NCI-H1105 treated with DMSO at 0.1 percent for 48 hours (cell line): ENCODE data around the gene SIGLEC14.

ENCODE experiments used
- DNase-seq: peaks from one replicate; lab custom pipeline; 2025; lab: John Stamatoyannopoulos, UW

Gene SIGLEC14

DNA sequence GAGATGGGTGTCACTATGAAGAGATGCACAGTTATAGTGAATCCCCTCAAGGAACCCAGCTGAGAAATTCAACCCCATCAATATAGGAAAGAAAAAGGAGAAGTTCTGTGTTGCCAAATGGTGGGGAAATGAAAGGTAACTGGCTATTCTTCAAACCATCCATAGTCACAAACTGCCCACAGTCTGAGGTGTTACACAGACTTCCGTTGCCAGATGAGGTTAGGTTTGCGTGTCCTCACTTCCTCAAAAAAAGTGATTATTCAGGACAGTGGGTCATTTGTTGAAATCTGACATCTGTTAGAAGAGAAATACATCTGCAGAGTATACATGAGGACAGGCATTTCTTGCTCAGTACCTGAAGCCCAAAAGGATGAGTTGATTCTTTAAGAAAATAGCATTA, 25.4 kb downstream of the SIGLEC14 start:
- DNase-seq: no peak

DNA sequence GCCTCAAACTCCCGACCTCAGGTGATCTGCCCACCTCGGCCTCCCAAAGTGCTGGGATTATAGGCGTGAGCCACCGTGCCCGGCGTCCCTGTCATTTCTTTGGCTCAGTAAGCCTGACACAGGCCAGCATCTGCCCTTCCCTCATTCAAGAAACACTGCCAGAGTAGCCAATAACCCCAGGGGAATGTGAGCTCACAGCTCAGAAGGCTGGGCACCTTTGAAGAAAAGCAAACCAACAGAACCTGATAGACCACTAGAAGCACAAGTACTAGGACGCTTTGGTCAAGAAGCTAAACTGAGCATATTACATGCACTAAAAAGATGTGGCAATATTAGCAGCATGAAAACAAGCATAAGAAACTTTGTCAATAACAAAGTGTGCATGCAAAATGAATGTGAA, 30.6 kb downstream of the SIGLEC14 start:
- DNase-seq: no peak

DNA sequence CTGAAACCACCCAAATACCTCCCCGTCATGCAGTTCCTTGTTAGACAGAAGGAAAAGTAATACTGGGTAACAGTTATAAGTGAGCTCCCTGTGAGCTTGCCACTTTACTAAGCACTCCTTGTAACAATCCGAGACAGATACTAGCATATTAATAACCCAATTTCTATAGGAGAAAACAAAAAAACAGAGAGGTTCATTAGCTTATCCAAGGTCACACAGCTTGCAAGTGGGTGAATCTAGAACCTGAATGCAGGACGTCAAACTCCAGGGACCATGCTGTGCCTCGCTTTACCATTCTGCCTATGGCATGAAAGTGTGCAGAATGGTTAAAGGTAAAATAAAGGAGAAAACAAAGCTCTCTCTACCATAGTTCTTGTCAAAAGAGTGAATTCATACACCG, 31.8 kb downstream of the SIGLEC14 start:
- DNase-seq: no peak

DNA sequence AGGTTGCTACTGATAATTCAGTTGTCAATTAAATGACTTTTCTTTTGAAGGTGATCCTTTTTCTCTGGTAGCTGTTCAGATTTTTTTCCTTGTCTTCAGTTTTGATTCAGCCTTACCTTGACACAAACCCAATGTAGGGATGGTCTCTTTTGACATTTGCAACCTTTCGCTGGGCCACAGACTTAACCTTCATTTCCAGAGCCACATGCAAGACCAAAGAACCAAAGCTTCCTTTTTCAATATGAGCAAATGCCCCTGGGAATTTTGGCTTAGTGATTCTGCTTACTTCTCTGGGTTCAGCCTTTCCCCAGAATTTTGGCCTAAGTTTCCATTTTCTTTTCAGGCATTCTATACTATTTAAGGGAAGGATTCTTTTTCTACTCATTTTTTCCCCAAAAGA, 36.0 kb downstream of the SIGLEC14 start:
- no peak for DNase-seq

DNA sequence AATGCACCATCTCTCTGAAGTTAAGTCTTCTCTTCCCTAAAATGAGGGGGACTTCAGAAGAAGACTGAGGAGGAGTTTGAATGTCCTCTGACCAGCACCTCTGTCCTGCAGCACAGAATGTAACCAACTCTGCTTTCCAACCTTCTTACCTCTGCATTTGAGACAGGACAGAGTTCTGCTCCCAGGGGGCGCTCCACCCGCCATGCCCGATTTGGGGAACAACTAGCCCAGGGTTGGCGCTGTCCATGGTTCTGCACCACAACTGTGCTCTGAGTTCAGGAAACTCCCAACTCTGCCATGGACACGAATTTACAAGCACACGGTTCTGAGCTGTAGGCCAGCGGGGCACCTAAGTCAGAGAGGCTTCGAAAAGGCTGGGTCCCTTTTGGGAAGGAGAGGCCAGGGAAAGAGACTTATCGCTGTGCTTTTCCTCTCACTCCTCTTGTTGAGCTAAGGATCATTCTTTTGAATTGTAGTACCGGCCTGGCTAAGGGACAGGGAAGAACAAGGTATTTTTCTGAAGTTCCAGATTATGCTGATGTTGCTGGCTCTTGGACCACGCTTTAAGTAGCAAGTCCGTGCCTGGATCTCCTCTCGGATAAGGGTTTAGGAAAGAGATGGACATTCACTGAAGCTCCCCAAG, 38.6 kb downstream of the SIGLEC14 start:
- no peak for DNase-seq

DNA sequence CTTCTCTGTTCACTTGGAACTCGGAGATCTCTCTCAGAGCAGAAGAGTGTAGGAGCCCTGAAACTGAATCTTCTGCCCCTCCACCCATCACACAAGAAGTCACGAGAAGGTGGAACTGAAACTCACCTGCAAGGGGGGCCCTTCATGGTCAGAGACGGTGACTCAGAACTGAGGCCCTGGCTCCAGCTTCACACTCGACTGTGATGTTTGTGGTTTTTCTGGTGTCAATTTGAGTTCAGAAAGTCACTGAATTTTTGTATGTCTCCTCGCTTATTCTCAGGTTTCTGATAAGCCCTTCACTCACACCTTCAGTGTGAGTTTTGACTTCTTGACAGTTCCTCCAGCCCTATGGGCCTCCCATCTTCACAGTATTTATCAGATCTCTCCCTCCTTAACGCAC, 39.5 kb downstream of the SIGLEC14 start:
- no peak for DNase-seq

DNA sequence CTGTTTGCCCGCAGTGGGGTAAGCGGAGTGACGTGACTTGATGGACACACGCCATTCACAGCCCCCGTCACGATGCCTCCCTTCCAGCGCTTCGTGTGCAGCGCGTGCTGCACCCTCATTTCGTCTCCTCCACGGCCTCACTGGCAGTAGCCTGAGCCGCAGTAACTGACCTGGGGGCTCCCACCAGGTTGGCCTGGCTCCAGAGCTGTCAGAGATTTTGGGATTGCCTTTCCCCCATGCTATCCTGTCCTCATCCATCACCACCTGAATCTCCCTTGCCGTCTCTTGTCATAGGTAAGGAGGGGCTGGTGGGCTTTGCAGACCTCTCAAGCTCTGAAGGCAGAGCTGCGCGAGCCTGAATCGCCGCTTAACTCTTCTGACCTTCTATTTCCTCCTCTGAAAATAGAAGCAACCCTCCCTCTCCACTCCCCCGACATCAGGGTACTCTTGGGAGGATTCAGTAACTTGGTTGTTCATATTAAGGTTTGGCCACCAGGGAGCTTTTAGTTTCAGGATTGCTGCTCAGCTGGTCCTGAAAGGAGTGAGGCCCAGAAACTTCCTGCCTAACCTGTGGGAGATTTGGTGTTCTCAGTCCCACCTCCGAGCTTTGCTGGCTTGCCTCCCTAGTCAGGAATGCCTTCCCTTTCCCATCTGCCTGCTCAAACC, 44.3 kb downstream of the SIGLEC14 start:
- DNase-seq: no peak

DNA sequence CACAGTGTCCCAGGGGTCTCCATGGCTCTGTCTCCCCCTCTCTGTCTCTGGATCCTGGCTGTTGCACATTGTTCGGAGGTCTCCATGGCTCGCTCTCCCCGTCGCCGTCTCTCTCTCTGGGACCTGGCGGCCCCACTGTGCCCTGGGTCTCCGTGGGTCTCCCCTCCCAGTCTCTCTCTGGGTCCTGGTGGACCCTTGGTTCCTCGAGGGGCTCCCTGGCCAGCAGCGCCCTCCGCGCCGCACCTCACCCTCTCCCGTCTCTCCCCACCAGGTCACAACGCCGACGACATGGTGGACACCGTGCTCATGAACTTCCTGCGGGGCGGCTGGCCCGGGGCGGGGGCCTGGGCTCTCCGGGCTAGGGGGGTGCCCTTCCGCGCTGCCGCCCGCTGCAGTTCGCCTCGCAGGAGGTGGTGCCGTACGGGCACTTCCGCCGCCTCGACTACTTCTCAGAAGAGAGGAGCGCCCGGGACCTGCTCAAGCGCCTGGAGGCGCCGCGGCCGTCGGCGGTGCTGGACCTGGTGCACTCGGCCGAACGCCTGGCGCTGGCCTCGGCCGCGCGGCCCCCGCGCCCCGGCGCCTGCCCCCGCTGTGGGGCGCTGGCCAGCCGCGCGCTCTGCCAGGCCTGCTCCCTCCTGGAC, 45.6 kb downstream of the SIGLEC14 start:
- DNase-seq: no peak

DNA sequence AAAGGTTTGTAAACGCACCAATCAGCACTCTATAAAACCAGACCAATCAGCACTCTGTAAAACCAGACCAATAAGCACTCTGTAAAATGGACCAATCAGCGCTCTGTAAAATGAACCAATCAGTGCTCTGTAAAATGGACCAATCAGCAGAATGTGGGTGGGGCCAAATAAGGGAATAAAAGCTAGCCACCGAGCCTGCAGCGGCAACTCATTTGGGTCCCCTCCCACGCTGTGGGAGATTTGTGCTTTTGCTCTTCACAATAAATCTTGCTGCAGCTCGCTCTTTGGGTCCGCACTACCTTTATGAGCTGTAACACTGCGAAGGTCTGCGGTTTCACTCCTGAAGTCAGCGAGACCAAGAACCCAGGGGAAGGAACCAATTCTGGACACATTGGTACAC, 47.5 kb downstream of the SIGLEC14 start:
- no peak for DNase-seq

DNA sequence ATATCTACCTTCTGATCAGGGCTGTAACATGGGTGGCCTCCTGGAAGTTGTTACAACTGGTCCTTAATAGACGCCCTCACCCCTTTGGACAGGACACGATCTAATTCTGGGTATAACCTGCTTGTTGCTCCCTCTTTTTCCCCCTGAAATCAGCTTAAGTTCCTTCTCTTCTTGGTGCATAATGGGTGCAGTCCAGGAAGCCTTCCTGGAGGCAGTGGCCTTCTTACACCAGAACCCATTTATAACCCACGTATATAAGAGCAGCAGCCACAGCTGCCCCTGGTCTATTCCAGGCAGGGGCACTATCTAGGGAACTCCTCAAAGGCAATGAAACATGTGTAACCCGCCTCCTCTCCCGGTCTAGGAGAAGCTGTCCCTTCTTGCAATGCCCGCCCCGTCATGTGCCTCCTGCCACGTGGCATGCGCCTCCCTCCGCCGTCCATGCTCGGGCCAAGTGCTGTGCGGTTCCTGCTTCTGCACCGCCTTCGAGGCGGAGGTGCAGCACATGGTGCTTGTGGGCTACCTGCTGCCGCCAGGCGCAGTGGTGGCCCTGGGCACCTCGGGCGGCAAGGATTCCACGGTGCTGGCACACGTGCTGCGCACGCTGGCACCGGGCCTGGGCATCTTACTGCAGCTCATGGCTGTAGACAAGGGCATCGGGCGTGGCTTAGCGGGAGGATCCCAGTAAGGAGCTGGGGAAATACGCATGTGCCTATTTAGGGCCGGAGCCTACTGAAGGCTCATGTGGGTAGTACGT, 48.3 kb downstream of the SIGLEC14 start:
- no peak for DNase-seq

DNA sequence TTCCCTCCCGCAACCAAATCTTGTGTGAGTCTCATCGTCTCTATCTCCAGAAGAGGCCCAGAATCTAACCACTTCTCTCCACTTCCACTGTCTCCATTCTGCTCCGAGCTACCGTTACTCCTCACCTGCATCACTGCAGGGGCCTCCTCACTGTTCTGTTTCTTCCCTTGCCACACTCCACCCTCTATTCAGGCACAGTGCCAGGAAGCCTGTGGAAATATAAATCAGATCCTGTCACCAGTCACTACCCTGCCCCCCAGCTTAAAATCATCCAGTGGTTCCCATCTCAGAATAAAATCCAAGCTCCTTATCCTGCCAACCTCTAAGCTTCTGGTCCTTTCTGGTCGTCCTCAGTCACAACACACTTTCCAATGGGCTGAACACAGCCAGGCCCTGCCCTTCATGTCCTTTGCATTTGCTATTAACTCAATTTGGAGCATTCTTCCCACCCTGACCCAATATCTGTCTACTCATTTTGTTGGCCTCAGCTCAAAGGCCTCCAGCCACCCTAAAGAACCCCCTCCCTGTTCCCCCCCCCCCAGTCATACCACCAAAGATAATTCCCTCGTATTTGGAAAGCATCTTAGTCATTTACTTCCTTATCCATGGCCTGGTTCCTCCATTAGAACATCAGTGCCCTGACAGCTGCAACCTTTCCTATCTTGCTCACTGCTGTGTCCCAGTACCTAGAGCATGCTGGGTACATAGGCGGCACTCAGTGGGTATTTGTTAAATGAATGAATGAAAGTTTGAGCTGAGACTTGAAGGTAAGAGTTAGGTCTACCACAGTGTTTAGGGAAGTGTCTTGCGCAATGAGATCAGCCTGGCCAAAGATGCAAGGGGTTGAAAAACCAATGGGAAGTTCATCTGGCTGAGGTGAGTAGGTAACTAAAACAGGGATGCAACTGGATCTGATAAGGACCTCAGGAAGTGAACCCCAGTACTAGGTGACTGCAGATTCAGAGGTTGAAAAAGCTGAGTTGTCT, 51.1 kb downstream of the SIGLEC14 start:
- DNase-seq: no peak

DNA sequence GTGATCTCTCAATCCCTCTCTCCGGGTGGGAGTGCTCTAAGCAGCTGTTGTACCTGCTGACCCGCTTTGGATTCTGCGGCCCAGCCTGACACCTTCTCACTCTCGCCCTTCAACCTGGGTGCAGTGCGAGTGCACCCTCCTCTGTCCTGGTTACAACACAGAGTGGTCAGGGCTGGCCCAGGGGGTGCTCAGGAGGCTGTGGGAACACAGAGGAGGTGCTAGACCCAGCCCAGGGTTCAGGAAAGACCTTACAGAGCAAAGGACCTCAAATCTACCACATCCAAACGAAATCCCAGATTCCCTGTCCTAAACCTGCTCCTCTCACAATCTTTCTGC, 51.9 kb downstream of the SIGLEC14 start:
- DNase-seq: no peak

DNA sequence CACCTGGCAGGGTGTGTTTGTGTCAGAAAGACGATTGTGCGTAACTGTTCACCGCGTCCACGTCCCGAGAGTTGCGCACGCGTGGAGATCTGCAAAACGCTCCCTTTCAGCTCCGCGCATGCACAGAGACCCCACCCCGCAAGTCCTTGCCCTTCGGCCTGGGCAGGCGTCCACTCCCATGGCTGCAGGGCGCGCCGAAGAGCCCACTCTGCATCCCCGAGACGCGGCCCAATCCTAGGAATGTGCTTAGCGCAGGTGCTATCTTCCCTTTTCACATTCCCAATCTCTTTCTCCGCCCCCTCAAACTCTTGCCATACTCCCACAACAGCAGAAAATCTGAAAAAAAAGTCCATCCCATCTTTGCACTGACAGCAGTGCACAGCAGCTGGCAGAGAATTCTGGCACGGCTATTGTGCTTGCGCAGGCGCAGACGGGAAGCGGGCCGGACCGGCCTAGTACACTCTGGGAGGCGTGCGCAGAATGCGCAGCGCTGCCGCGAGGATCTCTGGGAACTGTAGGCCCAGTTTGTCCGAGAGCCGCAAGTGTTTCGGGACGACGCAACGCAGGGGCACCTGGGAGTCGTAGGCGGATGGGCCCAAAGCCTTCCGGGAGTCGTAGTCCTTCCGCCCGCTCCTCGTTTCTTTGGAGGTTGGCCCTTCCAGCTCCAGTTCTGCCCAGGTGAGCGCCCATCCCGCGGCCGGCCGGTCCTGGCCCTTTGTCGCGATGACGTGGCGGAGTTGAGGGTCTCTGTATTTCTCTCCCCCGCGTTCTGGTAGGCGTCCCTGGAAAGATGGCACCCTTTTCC, 52.5 kb downstream of the SIGLEC14 start:
- peak; percentile 93 for DNase-seq

DNA sequence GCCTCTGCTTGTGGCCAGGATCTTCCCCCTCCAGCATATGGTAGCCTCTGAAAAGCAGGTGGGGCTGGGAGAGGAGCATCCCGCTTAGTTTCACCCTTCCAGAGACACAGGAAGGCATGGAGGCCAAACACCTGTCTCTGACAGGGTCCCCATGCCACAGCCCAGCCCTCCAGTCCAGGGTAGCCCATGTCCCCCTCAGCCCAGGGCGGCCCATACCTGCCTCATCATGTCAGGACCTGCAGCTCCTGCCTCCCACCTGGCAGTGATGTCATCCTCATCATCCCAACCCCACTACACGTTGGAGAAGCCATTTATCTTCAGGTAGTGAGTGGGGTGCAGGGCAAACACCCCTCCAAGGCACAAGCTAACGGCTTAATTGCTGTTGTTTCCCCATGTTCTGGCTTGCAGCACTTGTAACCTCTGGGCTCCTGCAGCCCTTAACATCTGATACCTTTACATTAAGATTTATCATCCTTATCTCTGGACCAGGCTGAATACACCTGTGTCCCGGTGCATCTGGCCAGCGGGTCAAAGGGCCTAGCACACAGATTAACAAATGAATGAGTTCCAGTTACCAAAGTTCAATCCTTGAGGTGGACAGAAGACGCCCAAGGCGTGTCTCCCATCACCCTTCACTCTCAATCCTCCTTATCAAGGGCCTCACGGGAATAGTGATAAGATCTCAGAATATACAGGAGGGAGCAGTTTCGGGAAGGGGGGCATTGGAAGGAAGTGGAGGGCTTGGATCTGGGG, 53.3 kb downstream of the SIGLEC14 start:
- DNase-seq: no peak
